GM12873 (cell line): ENCODE results near the gene DUSP15.

Source experiments
- TF ChIP-seq, protein P1 (sequence below): IDR thresholded peaks from 2 replicates; pipeline ENCODE4 v1.5.1; 2012; ENCODE audit warnings: low read depth, mild to moderate bottlenecking, moderate library complexity, low read length, control low read depth; ENCODE audit not compliant: insufficient read depth; ENCODE audit errors: missing control alignments

DUSP15 gene

DNA sequence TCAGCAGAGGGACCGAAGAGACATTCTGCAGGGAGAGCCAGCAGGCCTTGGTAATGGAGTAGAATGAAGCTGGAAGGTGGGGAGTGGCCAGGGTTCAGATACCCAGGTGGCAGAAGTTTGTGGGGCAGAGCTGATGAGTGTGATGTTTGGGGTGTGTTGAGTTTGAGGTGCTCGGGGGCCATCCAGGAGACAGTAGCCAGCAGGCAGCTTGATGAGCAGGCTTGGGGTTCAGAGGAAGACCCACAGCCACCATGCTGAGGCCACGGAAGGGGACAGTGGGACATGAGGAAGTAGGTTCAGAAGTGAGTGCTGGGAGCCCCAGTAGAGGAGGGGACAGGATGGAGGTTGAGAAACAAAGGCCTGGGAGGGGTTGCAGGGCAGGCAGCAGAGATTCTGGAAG lies 13.8 kb downstream of the DUSP15 start:
- TF ChIP-seq, protein P1, sequence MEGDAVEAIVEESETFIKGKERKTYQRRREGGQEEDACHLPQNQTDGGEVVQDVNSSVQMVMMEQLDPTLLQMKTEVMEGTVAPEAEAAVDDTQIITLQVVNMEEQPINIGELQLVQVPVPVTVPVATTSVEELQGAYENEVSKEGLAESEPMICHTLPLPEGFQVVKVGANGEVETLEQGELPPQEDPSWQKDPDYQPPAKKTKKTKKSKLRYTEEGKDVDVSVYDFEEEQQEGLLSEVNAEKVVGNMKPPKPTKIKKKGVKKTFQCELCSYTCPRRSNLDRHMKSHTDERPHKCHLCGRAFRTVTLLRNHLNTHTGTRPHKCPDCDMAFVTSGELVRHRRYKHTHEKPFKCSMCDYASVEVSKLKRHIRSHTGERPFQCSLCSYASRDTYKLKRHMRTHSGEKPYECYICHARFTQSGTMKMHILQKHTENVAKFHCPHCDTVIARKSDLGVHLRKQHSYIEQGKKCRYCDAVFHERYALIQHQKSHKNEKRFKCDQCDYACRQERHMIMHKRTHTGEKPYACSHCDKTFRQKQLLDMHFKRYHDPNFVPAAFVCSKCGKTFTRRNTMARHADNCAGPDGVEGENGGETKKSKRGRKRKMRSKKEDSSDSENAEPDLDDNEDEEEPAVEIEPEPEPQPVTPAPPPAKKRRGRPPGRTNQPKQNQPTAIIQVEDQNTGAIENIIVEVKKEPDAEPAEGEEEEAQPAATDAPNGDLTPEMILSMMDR, result no peak

- TF ChIP-seq, protein P1, result no peak
Observed at GRCh38 chr20:31853481-31853880, 16.8 kb downstream of the DUSP15 start.

GRCh38 chr20:31851240-31851955 lies 18.9 kb downstream of the DUSP15 start:
- TF ChIP-seq, protein P1, result no peak

- TF ChIP-seq, protein P1, result no peak
Observed at GRCh38 chr20:31849306-31849930, 20.9 kb downstream of the DUSP15 start.

DNA sequence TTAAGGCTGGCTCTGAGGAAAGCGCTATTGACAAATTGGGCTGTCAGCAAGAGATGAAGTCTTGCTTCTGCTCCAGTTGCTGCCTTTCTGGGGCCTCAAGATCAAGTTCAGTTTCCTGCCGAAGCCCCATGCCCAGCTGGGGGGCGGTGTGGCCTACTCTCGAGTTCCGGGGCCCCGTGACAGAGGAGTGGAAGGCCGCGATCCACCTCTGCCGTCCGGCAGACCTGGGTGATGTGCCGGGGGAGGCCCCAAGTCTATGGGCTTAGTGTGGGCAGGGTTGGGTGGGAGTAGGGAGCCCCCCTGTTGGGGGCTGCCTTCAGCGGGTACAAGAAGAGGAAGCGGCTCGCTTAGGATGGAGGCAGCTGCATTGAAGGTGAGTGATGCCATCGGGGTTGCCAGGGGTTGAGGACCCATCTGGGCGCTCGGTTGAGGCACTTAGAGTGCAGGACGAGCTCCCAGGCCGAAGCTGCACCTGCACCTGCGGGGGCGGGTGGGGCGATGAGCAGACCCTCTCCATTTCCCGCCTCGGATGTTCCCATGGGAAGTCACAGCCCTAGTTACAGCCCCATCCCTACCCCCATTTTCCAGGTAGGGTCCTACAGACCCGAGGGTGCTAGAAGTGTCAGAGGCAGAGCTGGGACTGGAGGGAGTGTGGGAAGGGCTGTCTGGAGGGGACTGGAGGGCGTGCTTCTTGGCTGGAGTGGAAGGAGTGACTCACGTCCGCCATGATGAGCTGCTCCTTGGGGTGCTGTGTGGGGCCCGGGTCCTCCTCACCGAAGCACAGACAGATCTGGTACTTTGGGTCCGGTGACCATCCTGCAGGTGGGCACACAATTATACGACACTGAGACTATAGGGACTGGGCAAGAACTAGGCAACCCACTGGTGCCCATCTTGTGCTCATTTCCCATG lies 22.0 kb downstream of the DUSP15 start:
- TF ChIP-seq, protein P1, result no peak

DNA sequence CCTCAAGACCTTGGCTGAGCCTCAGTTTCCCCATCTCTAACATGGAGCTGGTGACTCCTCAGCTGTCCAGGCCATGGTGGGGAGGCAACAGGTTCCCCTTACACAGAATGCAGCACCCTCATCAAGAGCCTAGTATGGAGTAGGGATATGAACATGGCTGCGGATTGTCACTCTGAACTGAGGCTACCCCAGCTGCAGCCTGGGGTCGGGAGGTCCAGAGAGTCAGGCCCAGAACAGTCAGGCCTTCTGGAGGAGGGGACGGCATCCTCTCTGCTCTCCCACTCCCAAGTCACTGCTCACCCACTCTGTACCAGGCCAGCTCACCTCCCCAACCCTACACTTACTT lies 23.6 kb downstream of the DUSP15 start:
- TF ChIP-seq, protein P1, result no peak

DNA sequence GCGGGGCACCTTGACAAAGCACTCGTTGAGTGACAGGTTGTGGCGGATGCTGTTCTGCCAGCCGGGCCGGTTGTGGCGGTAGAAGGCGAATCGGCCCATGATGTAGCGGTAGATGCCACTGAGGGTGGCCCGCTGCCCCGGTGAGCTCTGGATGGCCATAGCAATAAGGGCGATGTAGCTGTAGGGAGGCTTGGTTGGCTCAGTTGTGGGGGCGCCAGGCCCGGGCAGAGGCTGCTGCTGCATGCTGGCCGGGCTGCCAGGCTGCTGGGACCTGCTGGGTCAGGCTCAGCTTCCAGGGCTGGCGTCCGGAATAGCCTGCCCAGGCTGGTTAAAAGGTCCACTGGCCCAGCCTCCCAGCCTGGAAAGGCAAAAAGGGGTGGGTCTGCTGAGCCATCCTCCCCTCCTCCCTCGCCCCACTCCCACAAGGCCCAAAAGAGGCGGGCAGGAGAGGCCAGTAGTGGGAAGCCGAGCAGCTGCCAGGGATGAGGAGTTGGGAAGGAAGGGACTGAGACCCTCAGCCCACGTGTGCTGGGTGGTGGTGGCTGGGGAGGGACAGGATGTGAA lies 24.9 kb downstream of the DUSP15 start, which contains the start of gene FOXS1:
TSS of gene FOXS1 (minus strand) at position 305 of the 564 bp plus-strand sequence. CDS start at position 243, 62 bp downstream.
- TF ChIP-seq, protein P1, result no peak
